ENCODE data around the gene HS3ST2.

Gene HS3ST2

GRCh38 chr16:22813948-22814710 lies at the start of gene HS3ST2:
HS3ST2 (plus strand) TSS chr16:22814162; CDS start chr16:22814611, 449 bp downstream.
- DNase-seq: no peak

DNA sequence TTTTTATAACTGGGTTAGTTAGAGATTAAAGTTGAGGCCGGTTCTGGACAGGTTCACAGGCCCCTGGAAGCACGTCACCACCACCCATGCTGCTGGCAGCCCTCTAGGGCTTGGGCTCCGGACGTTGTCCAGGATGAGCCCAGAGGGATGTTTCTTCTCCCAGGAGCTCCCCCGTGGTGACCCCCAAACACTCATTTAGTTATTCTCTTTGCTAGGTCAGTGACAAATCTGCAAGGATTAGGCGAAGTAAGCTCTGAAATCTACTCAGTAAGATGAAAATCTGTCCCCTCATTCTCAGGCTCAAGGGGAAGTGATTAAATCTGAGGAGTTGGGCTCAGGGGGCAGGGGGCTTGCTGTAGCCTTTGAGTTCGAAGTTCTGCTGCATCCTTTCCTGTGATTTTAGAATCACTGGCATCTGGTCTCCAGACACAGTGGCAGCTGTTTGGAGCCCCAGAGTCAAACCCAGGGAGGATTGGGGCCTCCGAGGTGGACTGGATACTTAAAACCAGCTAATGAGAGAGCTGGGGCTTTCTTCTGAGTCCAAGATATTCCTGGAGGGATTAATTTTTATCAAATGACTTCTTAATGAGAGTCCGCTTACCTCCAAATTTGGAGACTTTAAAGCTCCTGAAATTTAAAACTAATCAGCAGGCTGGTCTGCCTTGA lies 49.2 kb upstream of the HS3ST2 start:
- no peak for DNase-seq

DNA sequence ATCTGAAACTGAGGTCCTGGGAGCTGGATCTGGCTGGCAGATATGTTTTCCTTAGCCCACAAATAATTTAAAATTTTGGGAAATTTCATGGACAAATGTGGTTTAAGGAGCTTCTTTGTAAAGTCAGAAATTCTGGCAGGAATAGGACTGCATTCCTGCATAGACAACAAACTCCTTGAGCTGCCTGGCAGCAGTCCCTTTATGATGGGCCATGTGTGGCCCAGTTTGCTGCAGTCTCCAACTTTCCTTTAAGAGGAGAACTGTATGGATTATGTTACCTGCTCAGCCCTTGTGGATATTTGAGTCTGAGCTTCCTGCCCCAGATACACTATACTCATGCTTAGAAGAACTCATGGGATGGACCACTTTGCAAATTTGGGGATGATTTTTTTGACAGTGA lies 48.5 kb upstream of the HS3ST2 start:
- DNase-seq: no peak

DNA sequence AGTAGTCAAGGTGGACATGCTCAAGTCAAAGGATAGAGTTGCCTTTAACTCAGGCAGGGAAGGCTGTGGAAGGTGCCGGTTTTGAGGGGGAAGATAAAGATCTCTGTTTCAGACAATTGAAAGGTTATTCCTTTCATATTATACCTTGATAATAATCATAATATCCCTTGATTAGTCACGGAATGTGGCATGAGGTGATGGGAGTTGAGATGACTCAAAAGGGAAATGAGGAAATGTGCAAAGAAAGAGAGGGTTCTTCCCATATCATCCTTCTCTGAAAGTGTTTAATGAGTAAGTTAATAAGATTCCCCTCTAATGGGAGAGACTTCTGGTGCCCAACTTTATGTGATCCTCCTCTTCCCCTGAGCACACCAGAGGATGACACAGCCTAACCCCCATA lies 43.1 kb upstream of the HS3ST2 start:
- DNase-seq: no peak

DNA sequence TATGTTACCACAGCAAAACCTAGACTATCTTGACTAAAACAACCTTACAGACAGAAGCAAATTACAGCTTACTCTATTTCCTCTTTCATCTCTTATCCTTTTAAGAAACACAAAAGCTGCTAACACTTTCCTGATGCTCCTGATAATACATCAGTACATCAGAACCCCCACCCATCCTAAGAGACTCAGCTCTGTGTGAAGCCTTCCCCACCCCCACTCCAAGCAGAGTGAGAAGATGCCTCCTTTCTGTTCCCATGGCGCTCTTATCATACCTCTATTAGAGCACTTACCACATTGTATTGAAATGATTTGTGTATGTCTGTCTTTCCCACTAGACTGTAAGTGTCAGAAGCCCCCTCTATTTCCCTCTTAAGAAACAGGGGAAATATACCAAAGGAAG lies 42.4 kb upstream of the HS3ST2 start:
- no peak for DNase-seq

DNA sequence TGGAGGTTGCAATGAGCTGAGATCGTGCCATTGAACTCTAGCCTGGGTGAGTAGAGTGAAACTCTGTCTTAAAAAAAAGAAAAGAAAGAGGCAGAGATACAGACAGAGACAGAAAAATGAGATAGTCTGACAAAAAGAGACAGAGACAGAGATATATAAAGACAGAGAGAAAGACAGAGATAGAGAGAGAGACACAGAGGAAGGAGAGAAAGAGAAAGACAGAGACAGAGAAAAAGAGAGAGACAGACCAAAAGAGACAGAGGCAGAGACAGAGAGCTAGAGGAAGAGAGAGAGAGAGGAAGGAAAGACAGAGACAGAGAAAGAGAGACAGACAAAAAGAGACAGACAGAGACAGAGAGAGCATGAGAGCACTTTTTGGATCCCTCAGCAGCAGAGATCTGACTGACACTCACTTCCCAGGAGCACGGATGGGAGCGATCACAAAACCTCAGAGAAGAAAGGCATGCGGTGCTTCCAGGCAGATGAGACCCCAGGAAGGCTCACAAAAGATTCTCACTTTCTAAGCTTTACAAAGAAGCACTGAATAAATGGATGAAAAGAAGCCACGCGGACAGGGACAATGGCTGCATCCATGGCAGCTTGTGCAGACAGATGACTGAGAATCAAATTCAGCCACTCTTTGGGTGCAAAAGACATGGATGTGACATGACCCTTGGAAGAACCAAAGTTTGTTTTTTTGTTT lies 38.6 kb upstream of the HS3ST2 start:
- DNase-seq: no peak

- no peak for DNase-seq
These were observed 32.5 kb upstream of the HS3ST2 start for GRCh38 chr16:22781480-22781879.

GRCh38 chr16:22782314-22782713 lies 31.6 kb upstream of the HS3ST2 start:
- DNase-seq: no peak

DNA sequence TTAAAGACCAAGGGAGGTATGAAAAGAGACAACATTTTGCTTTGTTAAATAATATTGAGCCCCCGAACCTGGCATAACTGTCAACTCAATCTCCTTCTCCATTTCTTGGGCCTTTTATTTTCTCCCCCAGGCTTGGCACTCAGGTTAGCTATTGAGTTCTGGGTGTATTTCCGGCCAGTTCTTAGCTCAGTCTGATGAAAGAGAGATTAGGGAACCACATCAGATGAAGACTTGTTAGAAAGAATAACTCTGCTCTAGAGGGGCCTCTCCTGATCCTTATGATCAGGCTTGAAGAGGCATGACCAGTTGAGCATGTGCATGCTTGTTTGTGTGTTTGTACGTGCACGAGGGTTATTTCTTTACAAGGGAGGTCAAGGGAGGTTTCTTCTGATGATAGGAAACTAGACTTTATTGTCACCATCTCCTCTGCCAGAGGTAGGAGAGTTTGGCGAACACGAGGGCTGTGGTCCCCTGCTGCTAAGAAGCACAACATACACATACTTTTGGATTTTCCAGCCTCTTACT lies 29.2 kb upstream of the HS3ST2 start:
- no peak for DNase-seq

GRCh38 chr16:22785552-22785951 lies 28.4 kb upstream of the HS3ST2 start:
- DNase-seq: no peak

- DNase-seq: no peak
These were observed 27.7 kb upstream of the HS3ST2 start for GRCh38 chr16:22786284-22786683.

- no peak for DNase-seq
These were observed 27.3 kb upstream of the HS3ST2 start for GRCh38 chr16:22786691-22787090.

DNA sequence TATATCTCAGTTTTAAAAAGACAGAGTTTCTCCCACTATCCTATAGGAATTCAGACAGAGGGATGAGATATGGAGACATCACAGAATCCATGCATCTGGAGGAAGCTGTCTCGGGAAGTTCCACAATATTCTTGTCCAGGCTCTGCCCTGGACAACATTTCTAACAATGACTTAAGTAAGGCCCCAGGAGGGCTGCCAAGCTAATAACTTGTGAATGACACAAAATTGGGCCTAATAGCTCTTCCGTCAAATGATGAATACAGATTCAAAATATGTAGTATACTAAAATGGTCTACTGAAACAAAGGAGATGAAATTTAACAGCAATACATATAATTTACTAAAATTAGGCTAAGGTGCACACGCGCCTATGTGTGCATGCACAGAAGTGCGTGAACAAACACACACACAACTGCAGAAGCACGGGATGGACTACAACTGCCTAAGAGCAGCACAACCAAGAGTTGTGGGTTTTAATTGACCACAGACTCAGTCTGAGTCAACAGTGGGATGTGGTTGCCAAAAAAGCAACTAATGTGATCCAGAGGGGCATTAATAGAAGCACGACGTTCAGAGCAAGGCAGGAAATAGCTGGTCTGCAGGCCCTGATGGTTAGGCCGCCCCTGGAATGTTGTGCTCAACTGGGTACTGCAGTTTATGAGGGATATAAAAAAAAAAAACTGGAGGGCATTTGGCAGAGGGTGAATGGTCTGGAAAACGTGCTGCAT lies 26.3 kb upstream of the HS3ST2 start:
- no peak for DNase-seq

DNA sequence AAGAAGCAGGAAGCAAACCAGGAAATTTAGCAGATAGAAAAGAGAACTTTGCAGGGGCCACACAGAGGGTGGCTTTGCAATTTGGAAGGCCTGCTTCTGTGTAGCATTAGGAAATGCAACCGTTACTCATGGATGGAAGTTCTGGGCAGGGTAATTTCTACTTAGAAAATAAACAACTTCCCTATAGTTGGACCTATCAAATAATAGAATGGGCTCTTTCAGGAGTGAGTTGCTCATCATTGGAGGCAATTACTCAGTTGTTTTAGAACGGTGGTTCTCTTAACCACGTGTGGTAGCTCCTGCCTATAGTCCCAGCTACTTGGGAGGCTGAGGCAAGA lies 25.8 kb upstream of the HS3ST2 start:
- DNase-seq: no peak

DNA sequence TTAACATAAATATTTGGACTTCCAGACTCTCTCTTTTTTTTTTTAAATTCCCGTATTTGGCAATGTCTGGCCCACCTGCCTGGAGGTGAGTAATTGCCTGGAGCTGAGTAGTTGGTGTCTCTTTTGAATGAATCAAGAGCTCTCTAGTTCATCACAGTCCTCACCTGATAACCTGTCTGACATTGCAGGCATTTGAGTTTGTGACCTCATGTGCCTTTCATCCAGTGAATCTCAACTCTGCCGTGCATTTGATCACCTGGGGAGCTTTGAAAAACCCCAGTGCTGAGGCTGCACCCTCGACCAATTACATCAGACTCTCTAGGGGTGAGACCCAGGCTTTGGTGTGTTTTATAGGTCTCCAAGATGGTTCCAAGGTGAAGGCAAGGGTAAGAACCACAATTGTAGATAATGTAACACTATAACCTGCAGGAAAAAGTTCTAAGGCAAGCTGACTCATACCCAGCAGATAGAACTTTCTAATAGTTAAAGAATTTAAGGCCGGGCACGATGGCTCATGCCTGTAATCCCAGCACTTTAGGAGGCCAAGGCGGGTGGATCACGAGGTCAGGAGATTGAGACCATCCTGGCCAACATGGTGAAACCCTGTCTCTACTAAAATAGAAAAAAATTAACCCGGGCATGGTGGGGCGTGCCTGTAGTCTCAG lies 24.5 kb upstream of the HS3ST2 start:
- no peak for DNase-seq

GRCh38 chr16:22797551-22797950 lies 16.4 kb upstream of the HS3ST2 start:
- no peak for DNase-seq

GRCh38 chr16:22799113-22799512 lies 14.8 kb upstream of the HS3ST2 start:
- no peak for DNase-seq

GRCh38 chr16:22804893-22805292 lies 9.1 kb upstream of the HS3ST2 start:
- DNase-seq: no peak

DNA sequence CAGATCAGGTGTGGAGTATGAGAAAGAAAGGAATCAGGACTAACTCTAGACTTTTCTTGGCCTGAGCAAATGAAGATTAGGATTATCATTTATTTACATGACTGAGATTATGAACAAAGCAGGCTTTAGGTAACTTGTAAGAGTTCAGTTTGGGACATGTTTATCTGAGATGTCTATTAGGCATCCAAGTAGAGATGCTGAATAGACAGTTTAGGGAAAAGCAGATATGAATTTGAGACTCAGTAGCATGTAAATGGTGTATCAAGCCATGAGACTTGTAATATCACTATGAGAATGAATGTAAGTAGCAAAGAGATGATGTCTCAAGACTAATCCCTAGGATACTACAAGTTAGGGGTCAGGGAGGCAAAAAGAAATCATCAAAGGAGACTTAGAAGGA lies 8.6 kb upstream of the HS3ST2 start:
- DNase-seq: no peak

- DNase-seq: no peak
These were observed 7.2 kb upstream of the HS3ST2 start for GRCh38 chr16:22806811-22807210.

GRCh38 chr16:22810226-22810625 lies 3.7 kb upstream of the HS3ST2 start:
- DNase-seq: no peak

GRCh38 chr16:22813223-22813947 lies 577 bp upstream of the HS3ST2 start:
- no peak for DNase-seq
